Measurements from ENCODE around the gene PIP4K2A. TPM values are rescaled to one million over a fixed set of nuclear protein-coding genes. Genes with fewer than 3 reads are reported as not detected.
A peak's percentile ranks its signal among the peaks of the same experiment; 100 is the strongest.

Gene PIP4K2A
- total and polyA plus RNA-seq, 4 donors: 38.9 to 60.4 (median 42.4) TPM

DNA sequence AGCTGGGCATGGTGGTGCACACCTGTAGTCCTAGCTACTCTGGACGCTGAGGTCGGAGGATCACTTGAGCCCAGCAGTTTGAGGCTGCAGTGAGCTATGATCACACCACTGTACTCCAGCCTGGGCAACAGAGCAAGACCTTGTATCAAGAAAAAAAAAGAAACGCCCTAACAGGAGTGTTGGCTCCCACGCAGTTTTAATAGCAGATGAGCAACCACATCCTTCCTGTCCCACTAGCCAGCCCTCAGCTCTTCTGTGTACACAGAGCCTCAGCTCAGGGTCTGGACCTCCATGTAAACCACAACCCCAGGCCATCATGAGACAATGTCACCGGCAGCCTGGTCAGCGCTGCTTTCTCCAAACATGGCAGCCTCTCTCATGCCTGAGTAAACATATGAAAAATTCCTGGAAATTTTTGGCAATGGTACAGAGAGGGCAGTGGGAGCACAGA, 108.2 kb downstream of the PIP4K2A start:
- H3K4me1 ChIP-seq (ENCODE audit: control insufficient read depth, insufficient read depth, low read length): peaks cover 5% of the 10 kb centered on the region

DNA sequence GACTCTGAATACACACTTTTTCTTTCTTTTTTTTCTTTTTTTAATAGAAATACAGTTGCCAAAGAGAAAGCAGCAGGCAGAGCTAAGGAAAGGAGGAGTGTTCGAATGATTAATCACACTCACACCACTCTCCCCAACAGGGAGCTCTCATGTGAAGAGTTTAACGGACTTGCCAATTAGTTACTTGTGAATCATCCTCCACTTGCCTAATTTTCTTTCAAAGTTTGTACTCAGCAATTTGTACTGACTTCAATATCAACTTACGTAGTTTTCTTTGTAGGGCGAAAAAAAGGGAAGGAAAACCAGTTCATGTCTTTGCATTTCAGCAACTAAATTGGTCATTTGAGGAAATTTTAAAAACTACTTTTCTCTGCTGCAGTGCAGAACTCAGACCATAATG, 109.2 kb downstream of the PIP4K2A start:
- no peaks in the 10 kb centered on the region for H3K27me3 ChIP-seq (ENCODE audit: control insufficient read depth, insufficient read depth, low read length)
- DNase-seq (ENCODE audit: low read depth in 4 of 6, low spot score in 6 of 6): peak in 1 of 6 donors; percentile 34
- no peaks in the 10 kb centered on the region for H3K9me3 ChIP-seq (ENCODE audit: control insufficient read depth, insufficient read depth, low read length)
- H3K27ac ChIP-seq (ENCODE audit: low read depth, low read length): peak overlapping the region; percentile 51
- peaks cover 4% of the 10 kb centered on the region for H3K36me3 ChIP-seq (ENCODE audit: control insufficient read depth, insufficient read depth, low read length)
- no peak overlapping the region for H3K4me3 ChIP-seq (ENCODE audit: low read depth, low read length)
- no CpG with 5 or more reads among the region's 4 CpGs for WGBS (ENCODE audit: insufficient coverage)
- peaks cover 5% of the 10 kb centered on the region for H3K4me1 ChIP-seq (ENCODE audit: control insufficient read depth, insufficient read depth, low read length)

More for the DNA sequence above, 108.2 kb downstream of the PIP4K2A start:
- WGBS (ENCODE audit: insufficient coverage): 92% methylated on average over 6 of the region's 6 CpGs
- DNase-seq (ENCODE audit: low read depth in 4 of 6, low spot score in 6 of 6): no peak
- Histone ChIP-seq H3K27me3 (ENCODE audit: control insufficient read depth, insufficient read depth, low read length) (no peaks in the 10 kb centered on the region), H3K4me3 (ENCODE audit: low read depth, low read length) (no peak overlapping the region), H3K27ac (ENCODE audit: low read depth, low read length) (no peak overlapping the region), H3K36me3 (ENCODE audit: control insufficient read depth, insufficient read depth, low read length) (peaks cover 4% of the 10 kb centered on the region), H3K9me3 (ENCODE audit: control insufficient read depth, insufficient read depth, low read length) (no peaks in the 10 kb centered on the region)

DNA sequence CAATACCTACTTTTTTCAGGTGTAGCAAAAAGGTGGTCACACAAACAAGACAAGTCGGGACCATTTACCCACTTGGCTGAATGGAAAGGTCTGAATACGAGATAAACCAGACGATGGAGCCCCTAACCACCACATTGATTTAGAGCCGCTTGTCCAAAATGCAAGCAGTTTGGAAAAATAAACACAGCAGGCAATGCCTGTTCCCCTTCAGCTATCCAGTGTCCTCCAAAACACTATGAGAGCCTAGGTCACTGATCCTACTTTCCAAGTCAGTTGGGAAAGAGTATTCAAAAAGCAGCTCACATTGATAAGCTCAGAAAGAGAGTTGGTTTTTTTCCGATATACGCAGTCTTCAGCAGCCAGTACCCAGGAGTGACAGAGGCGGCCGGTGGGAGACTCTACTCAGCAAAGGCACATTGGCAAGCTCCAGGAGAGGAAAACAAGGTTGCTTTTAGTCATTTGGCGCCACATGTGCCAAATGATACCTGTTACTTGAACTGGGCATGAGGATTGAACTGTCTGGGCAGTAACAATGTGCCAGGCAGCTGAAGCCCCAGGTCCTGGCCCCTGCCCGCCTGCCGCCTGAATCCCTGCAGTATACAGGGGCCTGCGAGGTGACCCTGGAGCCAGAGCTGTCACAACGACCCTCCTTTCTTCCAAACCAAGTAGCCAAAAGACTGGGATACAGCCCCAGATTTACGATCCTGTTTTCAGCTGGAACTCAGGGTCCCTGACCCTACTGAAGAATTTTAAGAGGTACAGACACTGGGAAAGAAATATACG, 109.8 kb downstream of the PIP4K2A start:
- DNase-seq (ENCODE audit: low read depth in 4 of 6, low spot score in 6 of 6): peak in 1 of 6 donors; percentile 27
- Histone ChIP-seq H3K4me1 (ENCODE audit: control insufficient read depth, insufficient read depth, low read length) (peaks cover 5% of the 10 kb centered on the region), H3K27me3 (ENCODE audit: control insufficient read depth, insufficient read depth, low read length) (no peaks in the 10 kb centered on the region), H3K27ac (ENCODE audit: low read depth, low read length) (peak overlapping the region; percentile 51), H3K36me3 (ENCODE audit: control insufficient read depth, insufficient read depth, low read length) (peaks cover 4% of the 10 kb centered on the region), H3K9me3 (ENCODE audit: control insufficient read depth, insufficient read depth, low read length) (no peaks in the 10 kb centered on the region), H3K4me3 (ENCODE audit: low read depth, low read length) (no peak overlapping the region)
- 63% methylated on average over 11 of the region's 15 CpGs for WGBS (ENCODE audit: insufficient coverage)

DNA sequence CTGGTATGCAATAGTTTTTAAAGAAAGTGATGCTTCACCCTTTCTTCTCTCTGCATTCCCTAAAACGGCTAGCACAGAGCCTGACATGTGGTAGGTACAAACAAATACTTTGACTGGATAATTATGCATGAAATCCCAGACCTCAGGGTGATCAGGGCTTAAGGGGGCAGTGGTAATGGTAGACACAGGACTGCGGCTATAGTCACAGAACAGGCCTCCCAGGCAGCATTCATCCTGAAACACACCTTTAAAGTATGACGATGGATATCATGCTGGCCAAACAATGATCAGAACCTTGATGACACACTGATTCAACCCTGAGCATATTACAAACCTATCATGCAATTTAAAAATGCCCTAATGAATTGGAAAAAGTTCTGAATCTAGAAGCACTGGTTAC, 110.8 kb downstream of the PIP4K2A start:
- Histone ChIP-seq H3K27me3 (ENCODE audit: control insufficient read depth, insufficient read depth, low read length) (no peaks in the 10 kb centered on the region), H3K4me3 (ENCODE audit: low read depth, low read length) (no peak overlapping the region), H3K4me1 (ENCODE audit: control insufficient read depth, insufficient read depth, low read length) (peaks cover 5% of the 10 kb centered on the region), H3K27ac (ENCODE audit: low read depth, low read length) (no peak overlapping the region), H3K9me3 (ENCODE audit: control insufficient read depth, insufficient read depth, low read length) (no peaks in the 10 kb centered on the region), H3K36me3 (ENCODE audit: control insufficient read depth, insufficient read depth, low read length) (peaks cover 2% of the 10 kb centered on the region)
- DNase-seq (ENCODE audit: low read depth in 4 of 6, low spot score in 6 of 6): no peak
- WGBS (ENCODE audit: insufficient coverage): no CpG with 5 or more reads among the region's 3 CpGs

DNA sequence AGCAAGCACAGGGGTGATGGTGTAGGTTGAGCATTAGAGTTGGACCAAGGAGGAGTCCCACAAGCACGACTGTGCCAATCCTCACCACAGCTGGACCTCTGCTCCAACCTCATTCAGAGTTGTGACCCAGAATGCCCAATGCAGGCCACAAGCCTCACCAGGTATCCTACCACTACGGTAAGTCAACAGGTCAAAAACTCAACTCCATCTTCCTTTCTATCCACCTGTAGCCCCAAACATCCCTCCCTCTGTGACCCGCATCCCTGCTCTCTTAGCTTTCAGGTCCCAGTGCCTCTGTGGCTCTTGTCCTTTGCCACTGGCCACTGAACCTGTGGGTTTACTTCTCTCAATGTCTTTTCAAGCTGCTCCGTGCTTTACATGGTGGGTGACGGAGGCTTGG, 112.8 kb downstream of the PIP4K2A start:
- H3K4me1 ChIP-seq (ENCODE audit: control insufficient read depth, insufficient read depth, low read length): peaks cover 5% of the 10 kb centered on the region
- H3K4me3 ChIP-seq (ENCODE audit: low read depth, low read length): no peak overlapping the region
- 100% methylated on average over 3 of the region's 5 CpGs for WGBS (ENCODE audit: insufficient coverage)
- no peak overlapping the region for H3K27ac ChIP-seq (ENCODE audit: low read depth, low read length)
- no peak for DNase-seq (ENCODE audit: low read depth in 4 of 6, low spot score in 6 of 6)
- no peaks in the 10 kb centered on the region for H3K36me3 ChIP-seq (ENCODE audit: control insufficient read depth, insufficient read depth, low read length)
- H3K9me3 ChIP-seq (ENCODE audit: control insufficient read depth, insufficient read depth, low read length): no peaks in the 10 kb centered on the region
- no peaks in the 10 kb centered on the region for H3K27me3 ChIP-seq (ENCODE audit: control insufficient read depth, insufficient read depth, low read length)

DNA sequence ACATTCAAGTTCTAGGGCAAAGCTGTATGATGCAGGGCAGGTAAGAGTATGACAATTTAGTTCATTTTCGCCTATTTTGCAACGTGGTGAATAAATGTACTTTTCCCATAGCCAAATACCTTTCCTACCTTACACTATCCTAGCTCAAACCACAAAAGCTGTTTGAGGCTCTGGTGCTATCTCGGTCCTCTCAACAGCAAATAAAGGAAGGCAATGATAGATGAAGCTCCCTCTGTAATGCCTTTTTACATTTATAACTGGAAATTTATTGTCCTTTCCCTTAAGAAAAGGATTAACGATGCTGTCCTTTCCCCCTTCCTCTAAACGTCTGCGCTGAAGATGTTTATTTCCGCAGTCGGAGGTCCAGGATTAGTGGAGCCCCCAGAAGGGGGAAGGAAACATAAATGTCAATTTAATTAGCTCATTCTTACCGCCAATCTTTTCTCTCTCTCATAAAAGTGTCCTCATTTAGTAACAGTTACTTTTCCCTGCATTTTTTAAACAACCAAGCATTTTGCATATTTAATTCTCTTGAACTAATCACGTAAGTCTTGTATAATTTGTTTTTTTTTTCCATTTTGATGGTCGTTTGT, 114.6 kb downstream of the PIP4K2A start:
- DNase-seq (ENCODE audit: low read depth in 4 of 6, low spot score in 6 of 6): peak in 1 of 6 donors; percentile 59
- WGBS (ENCODE audit: insufficient coverage): 62% methylated on average over 3 of the region's 11 CpGs
- peaks cover 4% of the 10 kb centered on the region for H3K4me1 ChIP-seq (ENCODE audit: control insufficient read depth, insufficient read depth, low read length)
- H3K27ac ChIP-seq (ENCODE audit: low read depth, low read length): no peak overlapping the region
- H3K27me3 ChIP-seq (ENCODE audit: control insufficient read depth, insufficient read depth, low read length): no peaks in the 10 kb centered on the region
- no peaks in the 10 kb centered on the region for H3K9me3 ChIP-seq (ENCODE audit: control insufficient read depth, insufficient read depth, low read length)
- no peaks in the 10 kb centered on the region for H3K36me3 ChIP-seq (ENCODE audit: control insufficient read depth, insufficient read depth, low read length)
- no peak overlapping the region for H3K4me3 ChIP-seq (ENCODE audit: low read depth, low read length)

DNA sequence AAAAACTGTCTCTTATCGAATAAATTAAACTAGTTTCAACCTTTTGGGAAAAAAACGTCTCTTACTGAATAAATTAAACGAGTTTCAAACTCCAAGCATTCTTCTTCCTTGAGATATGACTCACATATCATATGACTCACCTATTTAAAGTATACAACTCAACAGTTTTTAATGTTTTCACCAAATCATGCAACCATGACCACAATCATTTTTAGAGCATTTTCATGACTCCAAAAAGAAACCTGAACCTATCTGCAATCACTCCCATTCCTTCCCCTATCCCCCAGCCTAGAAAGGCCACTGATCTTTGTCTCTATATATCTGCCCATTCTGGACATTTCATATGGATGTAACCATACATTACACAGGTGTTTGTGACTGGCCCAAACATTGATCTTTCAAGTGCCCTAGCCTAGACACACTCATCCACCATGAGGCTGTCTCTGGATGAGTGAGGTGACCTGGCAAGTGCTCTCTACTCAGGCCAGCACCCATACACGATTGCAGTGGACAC, 115.3 kb downstream of the PIP4K2A start:
- DNase-seq (ENCODE audit: low read depth in 4 of 6, low spot score in 6 of 6): no peak
- Histone ChIP-seq H3K27me3 (ENCODE audit: control insufficient read depth, insufficient read depth, low read length) (no peaks in the 10 kb centered on the region), H3K4me1 (ENCODE audit: control insufficient read depth, insufficient read depth, low read length) (no peaks in the 10 kb centered on the region), H3K27ac (ENCODE audit: low read depth, low read length) (no peak overlapping the region), H3K36me3 (ENCODE audit: control insufficient read depth, insufficient read depth, low read length) (no peaks in the 10 kb centered on the region), H3K4me3 (ENCODE audit: low read depth, low read length) (no peak overlapping the region), H3K9me3 (ENCODE audit: control insufficient read depth, insufficient read depth, low read length) (no peaks in the 10 kb centered on the region)
- 81% methylated on average over 3 of the region's 4 CpGs for WGBS (ENCODE audit: insufficient coverage)

DNA sequence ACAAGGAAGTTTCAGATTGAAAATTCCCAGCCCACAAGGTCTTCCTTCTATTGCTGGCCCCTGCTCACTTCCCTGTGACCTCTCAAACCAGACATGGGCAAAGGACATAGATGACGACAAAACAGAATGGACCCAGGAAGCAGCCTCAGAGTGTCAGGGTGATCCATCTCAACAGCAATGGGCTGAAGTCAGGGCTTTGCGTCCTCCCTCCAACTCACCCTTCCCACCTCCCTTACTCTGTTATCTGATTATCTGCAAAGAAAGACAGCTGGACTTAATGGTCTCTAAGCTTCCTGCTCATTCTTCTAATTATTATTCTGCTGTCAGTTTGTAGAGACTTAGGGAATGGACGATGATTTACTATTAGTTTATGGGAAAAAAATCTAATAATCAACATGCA, 115.9 kb downstream of the PIP4K2A start:
- Histone ChIP-seq H3K36me3 (ENCODE audit: control insufficient read depth, insufficient read depth, low read length) (no peaks in the 10 kb centered on the region), H3K4me3 (ENCODE audit: low read depth, low read length) (no peak overlapping the region)

DNA sequence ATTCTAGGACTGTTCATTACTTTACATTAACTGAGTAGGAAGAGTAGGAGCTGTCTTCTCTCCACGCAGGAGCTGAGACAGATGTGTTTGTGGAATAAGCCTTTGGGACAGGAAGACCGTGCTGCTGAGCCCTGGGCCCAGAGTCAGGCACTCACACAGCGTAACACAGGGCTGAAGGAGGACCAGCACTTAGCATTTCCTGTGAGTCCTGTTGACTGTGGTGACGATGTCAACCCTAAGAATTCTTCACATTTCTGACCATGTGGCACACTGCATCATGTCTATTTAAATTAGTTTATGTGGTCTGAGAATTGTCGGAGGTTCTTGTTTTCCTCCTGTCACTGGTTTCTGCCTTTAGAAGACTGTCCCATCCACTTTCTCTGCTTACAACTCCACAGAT, 117.2 kb downstream of the PIP4K2A start:
- DNase-seq (ENCODE audit: low read depth in 4 of 6, low spot score in 6 of 6): no peak
- no peaks in the 10 kb centered on the region for H3K27me3 ChIP-seq (ENCODE audit: control insufficient read depth, insufficient read depth, low read length)
- H3K36me3 ChIP-seq (ENCODE audit: control insufficient read depth, insufficient read depth, low read length): no peaks in the 10 kb centered on the region
- WGBS (ENCODE audit: insufficient coverage): 88% methylated on average over 2 of the region's 5 CpGs
- no peaks in the 10 kb centered on the region for H3K4me1 ChIP-seq (ENCODE audit: control insufficient read depth, insufficient read depth, low read length)
- H3K27ac ChIP-seq (ENCODE audit: low read depth, low read length): no peak overlapping the region
- H3K4me3 ChIP-seq (ENCODE audit: low read depth, low read length): no peak overlapping the region
- H3K9me3 ChIP-seq (ENCODE audit: control insufficient read depth, insufficient read depth, low read length): no peaks in the 10 kb centered on the region

More for the DNA sequence above, 115.9 kb downstream of the PIP4K2A start:
- H3K27me3 ChIP-seq (ENCODE audit: control insufficient read depth, insufficient read depth, low read length): no peaks in the 10 kb centered on the region
- H3K9me3 ChIP-seq (ENCODE audit: control insufficient read depth, insufficient read depth, low read length): no peaks in the 10 kb centered on the region
- 63% methylated on average over 2 of the region's 3 CpGs for WGBS (ENCODE audit: insufficient coverage)
- no peak overlapping the region for H3K27ac ChIP-seq (ENCODE audit: low read depth, low read length)
- no peak for DNase-seq (ENCODE audit: low read depth in 4 of 6, low spot score in 6 of 6)
- no peaks in the 10 kb centered on the region for H3K4me1 ChIP-seq (ENCODE audit: control insufficient read depth, insufficient read depth, low read length)
